ENCODE measurements around the gene SRGAP1.

SRGAP1 gene

GRCh38 chr12:64205542-64205941 is 361.0 kb downstream of the SRGAP1 start:
- Histone ChIP-seq H3K4me3 (ENCODE audit: low read depth, low read length) (no peak overlapping the region), H2AFZ (ENCODE audit: low read length, unreplicated experiment) (no peak overlapping the region), H3K27me3 (ENCODE audit: insufficient read depth, low read length) (no peaks in the 10 kb centered on the region), H3K27ac (ENCODE audit: low read depth, low read length) (no peak overlapping the region), H3K36me3 (ENCODE audit: insufficient read depth, low read length) (0 out of 2 replicates have a peak, but pooled peaks cover 8% of the 10 kb centered on the region), H3K79me2 (ENCODE audit: control insufficient read depth, insufficient read depth, low read length, unreplicated experiment) (no peaks in the 10 kb centered on the region), H3K4me1 (ENCODE audit: control insufficient read depth, insufficient read depth, low read length, unreplicated experiment) (no peaks in the 10 kb centered on the region)

DNA sequence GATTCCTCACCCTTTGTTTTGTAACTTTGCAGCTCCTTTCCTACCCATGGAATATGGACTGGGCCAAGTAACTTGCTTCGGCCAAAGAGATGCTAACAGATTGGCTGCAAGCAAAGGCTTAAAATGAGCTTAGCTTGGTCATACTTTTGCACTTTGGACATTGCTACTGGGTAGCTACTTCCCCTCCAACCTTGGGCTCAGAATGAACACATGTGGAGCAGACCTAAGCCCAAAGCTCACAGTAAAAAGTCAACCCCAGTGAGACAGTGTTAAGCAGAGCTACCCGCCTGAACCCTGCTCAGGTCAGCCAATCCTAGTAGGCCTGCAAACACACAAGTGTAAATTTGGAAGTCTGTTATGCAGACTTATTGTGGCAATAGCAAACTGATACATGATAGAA is 363.0 kb downstream of the SRGAP1 start:
- H3K27me3 ChIP-seq (ENCODE audit: insufficient read depth, low read length), result no peaks in the 10 kb centered on the region
- H2AFZ ChIP-seq (ENCODE audit: low read length, unreplicated experiment), result no peak overlapping the region
- no peak overlapping the region for H3K4me3 ChIP-seq (ENCODE audit: low read depth, low read length)
- H3K79me2 ChIP-seq (ENCODE audit: control insufficient read depth, insufficient read depth, low read length, unreplicated experiment), result no peaks in the 10 kb centered on the region
- no peak overlapping the region for H3K27ac ChIP-seq (ENCODE audit: low read depth, low read length)
- 0 out of 2 replicates have a peak, but pooled peaks cover 6% of the 10 kb centered on the region for H3K36me3 ChIP-seq (ENCODE audit: insufficient read depth, low read length)
- no peaks in the 10 kb centered on the region for H3K4me1 ChIP-seq (ENCODE audit: control insufficient read depth, insufficient read depth, low read length, unreplicated experiment)

Measured in ACC112 (cell line).